ENCODE measurements around the gene FOSB.

Gene FOSB

GRCh38 chr19:45477713-45478453 is 10.1 kb downstream of the FOSB start:
- Histone ChIP-seq H3K27ac (ENCODE audit: insufficient read depth, low read depth, low read length, poor library complexity, severe bottlenecking) (peak overlapping the region; percentile 99), H3K36me3 (ENCODE audit: control insufficient read depth, insufficient read depth, low read length) (no peaks in the 10 kb centered on the region), H3K4me1 (ENCODE audit: control insufficient read depth, insufficient read depth, low read length) (peaks cover 4% of the 10 kb centered on the region), H3K9me3 (ENCODE audit: control insufficient read depth, low read length) (no peaks in the 10 kb centered on the region), H3K4me3 (ENCODE audit: insufficient read depth, low read depth, low read length) (peak overlapping the region; percentile 73), H3K27me3 (ENCODE audit: control insufficient read depth, insufficient read depth, low read length, poor library complexity, severe bottlenecking) (peaks cover 34% of the 10 kb centered on the region)
- WGBS, 2 experiments, result 22 to 23% methylated on average over 12 of the region's 12 CpGs

- peak overlapping the region; percentile 73 for H3K4me3 ChIP-seq (ENCODE audit: insufficient read depth, low read depth, low read length)
Observed at GRCh38 chr19:45478454-45479238, 10.8 kb downstream of the FOSB start.

GRCh38 chr19:45483033-45483432 is 15.2 kb downstream of the FOSB start:
- Histone ChIP-seq H3K27ac (ENCODE audit: insufficient read depth, low read depth, low read length, poor library complexity, severe bottlenecking) (no peak overlapping the region), H3K36me3 (ENCODE audit: control insufficient read depth, insufficient read depth, low read length) (no peaks in the 10 kb centered on the region), H3K27me3 (ENCODE audit: control insufficient read depth, insufficient read depth, low read length, poor library complexity, severe bottlenecking) (no peaks in the 10 kb centered on the region), H3K4me1 (ENCODE audit: control insufficient read depth, insufficient read depth, low read length) (peaks cover under 1% of the 10 kb centered on the region), H3K9me3 (ENCODE audit: control insufficient read depth, low read length) (no peaks in the 10 kb centered on the region), H3K4me3 (ENCODE audit: insufficient read depth, low read depth, low read length) (no peak overlapping the region)
- 89 to 92% methylated on average over 5 of the region's 5 CpGs for WGBS, 2 experiments

More at GRCh38 chr19:45478454-45479238, 10.8 kb downstream of the FOSB start:
- peaks cover 27% of the 10 kb centered on the region for H3K27me3 ChIP-seq (ENCODE audit: control insufficient read depth, insufficient read depth, low read length, poor library complexity, severe bottlenecking)
- peaks cover 4% of the 10 kb centered on the region for H3K4me1 ChIP-seq (ENCODE audit: control insufficient read depth, insufficient read depth, low read length)
- 1% methylated on average over 39 of the region's 39 CpGs for WGBS, 2 experiments
- peak overlapping the region; percentile 99 for H3K27ac ChIP-seq (ENCODE audit: insufficient read depth, low read depth, low read length, poor library complexity, severe bottlenecking)
- no peaks in the 10 kb centered on the region for H3K9me3 ChIP-seq (ENCODE audit: control insufficient read depth, low read length)
- no peaks in the 10 kb centered on the region for H3K36me3 ChIP-seq (ENCODE audit: control insufficient read depth, insufficient read depth, low read length)

DNA sequence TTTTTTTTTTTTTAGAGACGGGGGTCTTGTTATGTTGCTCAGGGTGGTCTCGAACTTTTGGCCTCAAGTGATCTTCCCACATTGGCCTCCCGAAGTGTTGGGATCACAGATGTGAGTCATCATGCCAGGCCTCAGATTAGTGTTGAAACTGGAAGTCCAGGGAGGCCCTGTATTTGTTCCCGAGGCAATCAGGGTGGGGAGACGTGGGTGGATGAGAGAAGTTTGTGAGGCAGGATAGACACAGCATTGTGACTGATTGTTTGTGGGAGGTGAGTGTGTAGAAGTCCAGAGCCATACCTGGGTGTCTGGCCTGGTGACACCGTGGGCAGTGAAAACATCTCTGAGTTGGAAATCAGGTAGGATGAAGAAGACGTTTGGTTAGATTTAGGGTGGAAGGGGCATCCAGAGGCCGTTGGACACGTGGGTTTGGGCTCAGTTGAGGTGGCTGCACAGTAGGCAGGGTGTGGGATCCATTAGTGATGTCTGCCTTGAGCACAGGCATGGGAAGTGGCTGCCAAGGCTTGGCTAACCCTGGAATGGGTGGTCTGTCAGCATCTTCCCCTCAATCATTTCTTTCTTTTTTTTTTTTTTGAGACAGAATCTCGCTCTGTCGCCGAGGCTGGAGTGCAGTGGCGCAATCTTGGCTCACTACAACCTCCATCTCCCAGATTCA is 16.6 kb downstream of the FOSB start:
- H3K27me3 ChIP-seq (ENCODE audit: control insufficient read depth, insufficient read depth, low read length, poor library complexity, severe bottlenecking), result no peaks in the 10 kb centered on the region
- no peak overlapping the region for H3K27ac ChIP-seq (ENCODE audit: insufficient read depth, low read depth, low read length, poor library complexity, severe bottlenecking)
- no peak overlapping the region for H3K4me3 ChIP-seq (ENCODE audit: insufficient read depth, low read depth, low read length)
- WGBS, 2 experiments, result 90 to 91% methylated on average over 13 of the region's 13 CpGs
- H3K36me3 ChIP-seq (ENCODE audit: control insufficient read depth, insufficient read depth, low read length), result no peaks in the 10 kb centered on the region
- no peaks in the 10 kb centered on the region for H3K4me1 ChIP-seq (ENCODE audit: control insufficient read depth, insufficient read depth, low read length)
- no peaks in the 10 kb centered on the region for H3K9me3 ChIP-seq (ENCODE audit: control insufficient read depth, low read length)

- H3K27ac ChIP-seq (ENCODE audit: insufficient read depth, low read depth, low read length, poor library complexity, severe bottlenecking), result peak overlapping the region; percentile 62
- H3K27me3 ChIP-seq (ENCODE audit: control insufficient read depth, insufficient read depth, low read length, poor library complexity, severe bottlenecking), result no peaks in the 10 kb centered on the region
- H3K4me3 ChIP-seq (ENCODE audit: insufficient read depth, low read depth, low read length), result peak overlapping the region; percentile 48
- no peaks in the 10 kb centered on the region for H3K4me1 ChIP-seq (ENCODE audit: control insufficient read depth, insufficient read depth, low read length)
- no peaks in the 10 kb centered on the region for H3K36me3 ChIP-seq (ENCODE audit: control insufficient read depth, insufficient read depth, low read length)
- H3K9me3 ChIP-seq (ENCODE audit: control insufficient read depth, low read length), result no peaks in the 10 kb centered on the region
- WGBS, 2 experiments, result 3% methylated on average over 35 of the region's 35 CpGs
Observed at GRCh38 chr19:45485305-45486077, 17.7 kb downstream of the FOSB start.

DNA sequence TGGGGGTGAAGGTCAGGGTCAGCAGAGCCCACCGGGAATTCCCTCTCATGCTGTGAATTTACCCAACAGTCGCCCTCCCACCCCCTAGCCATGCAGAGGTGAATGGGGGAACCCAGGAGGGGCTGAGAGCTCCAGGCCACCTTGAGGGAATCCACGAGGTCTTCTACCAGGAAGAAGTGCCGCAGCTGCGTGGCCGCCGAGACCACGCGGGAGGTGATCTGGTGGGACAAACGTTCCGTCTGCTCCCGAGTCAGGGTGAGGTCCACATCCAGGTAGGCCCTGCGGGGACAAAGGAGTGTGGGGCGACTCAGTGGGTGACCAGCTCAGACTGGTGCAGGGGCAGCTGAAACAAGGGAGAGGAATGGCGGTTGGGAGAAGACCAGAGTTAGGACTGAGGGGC is 20.9 kb downstream of the FOSB start:
- no peaks in the 10 kb centered on the region for H3K4me1 ChIP-seq (ENCODE audit: control insufficient read depth, insufficient read depth, low read length)
- H3K27ac ChIP-seq (ENCODE audit: insufficient read depth, low read depth, low read length, poor library complexity, severe bottlenecking), result no peak overlapping the region
- H3K9me3 ChIP-seq (ENCODE audit: control insufficient read depth, low read length), result no peaks in the 10 kb centered on the region
- no peaks in the 10 kb centered on the region for H3K27me3 ChIP-seq (ENCODE audit: control insufficient read depth, insufficient read depth, low read length, poor library complexity, severe bottlenecking)
- no peak overlapping the region for H3K4me3 ChIP-seq (ENCODE audit: insufficient read depth, low read depth, low read length)
- WGBS, 2 experiments, result 94 to 95% methylated on average over 15 of the region's 15 CpGs
- H3K36me3 ChIP-seq (ENCODE audit: control insufficient read depth, insufficient read depth, low read length), result no peaks in the 10 kb centered on the region

GRCh38 chr19:45489216-45489855 is 21.5 kb downstream of the FOSB start:
- no peaks in the 10 kb centered on the region for H3K27me3 ChIP-seq (ENCODE audit: control insufficient read depth, insufficient read depth, low read length, poor library complexity, severe bottlenecking)
- 93 to 95% methylated on average over 20 of the region's 20 CpGs for WGBS, 2 experiments
- H3K4me3 ChIP-seq (ENCODE audit: insufficient read depth, low read depth, low read length), result no peak overlapping the region
- H3K4me1 ChIP-seq (ENCODE audit: control insufficient read depth, insufficient read depth, low read length), result no peaks in the 10 kb centered on the region
- H3K9me3 ChIP-seq (ENCODE audit: control insufficient read depth, low read length), result no peaks in the 10 kb centered on the region
- no peak overlapping the region for H3K27ac ChIP-seq (ENCODE audit: insufficient read depth, low read depth, low read length, poor library complexity, severe bottlenecking)
- H3K36me3 ChIP-seq (ENCODE audit: control insufficient read depth, insufficient read depth, low read length), result no peaks in the 10 kb centered on the region

GRCh38 chr19:45492137-45492626 is 24.4 kb downstream of the FOSB start:
- Histone ChIP-seq H3K4me3 (ENCODE audit: insufficient read depth, low read depth, low read length) (peak overlapping the region; percentile 62), H3K4me1 (ENCODE audit: control insufficient read depth, insufficient read depth, low read length) (peaks cover under 1% of the 10 kb centered on the region)
- WGBS, 2 experiments, result 89 to 94% methylated on average over 5 of the region's 5 CpGs

GRCh38 chr19:45492627-45493470 is 25.1 kb downstream of the FOSB start:
- H3K4me3 ChIP-seq (ENCODE audit: insufficient read depth, low read depth, low read length), result peak overlapping the region; percentile 62

More at GRCh38 chr19:45492137-45492626, 24.4 kb downstream of the FOSB start:
- H3K27ac ChIP-seq (ENCODE audit: insufficient read depth, low read depth, low read length, poor library complexity, severe bottlenecking), result no peak overlapping the region
- H3K9me3 ChIP-seq (ENCODE audit: control insufficient read depth, low read length), result no peaks in the 10 kb centered on the region
- peaks cover 12% of the 10 kb centered on the region for H3K27me3 ChIP-seq (ENCODE audit: control insufficient read depth, insufficient read depth, low read length, poor library complexity, severe bottlenecking)
- H3K36me3 ChIP-seq (ENCODE audit: control insufficient read depth, insufficient read depth, low read length), result no peaks in the 10 kb centered on the region

More at GRCh38 chr19:45492627-45493470, 25.1 kb downstream of the FOSB start:
- peaks cover 4% of the 10 kb centered on the region for H3K4me1 ChIP-seq (ENCODE audit: control insufficient read depth, insufficient read depth, low read length)
- peaks cover 19% of the 10 kb centered on the region for H3K27me3 ChIP-seq (ENCODE audit: control insufficient read depth, insufficient read depth, low read length, poor library complexity, severe bottlenecking)
- WGBS, 2 experiments, result 1% methylated on average over 32 of the region's 32 CpGs
- peak overlapping the region; percentile 56 for H3K27ac ChIP-seq (ENCODE audit: insufficient read depth, low read depth, low read length, poor library complexity, severe bottlenecking)
- no peaks in the 10 kb centered on the region for H3K36me3 ChIP-seq (ENCODE audit: control insufficient read depth, insufficient read depth, low read length)
- H3K9me3 ChIP-seq (ENCODE audit: control insufficient read depth, low read length), result no peaks in the 10 kb centered on the region

Measured in ectodermal cell (in vitro differentiated cells).